MM.1S (cell line): ENCODE results near the gene GUCY1B1.

Experiments used
- EZH2 ChIP-seq: fragments of 300-600 bp; sonication (generic); optimal IDR thresholded peaks from 2 replicates; pipeline ENCODE3; 2017; ENCODE audit warnings: low read depth, mild to moderate bottlenecking, antibody characterized with exemption, low read length, mixed read lengths
- TF ChIP-seq, protein P1 (sequence below): fragments of 300-600 bp; sonication (generic); IDR thresholded peaks from 2 replicates; pipeline ENCODE4 v1.5.1; 2016; ENCODE audit warnings: antibody characterized with exemption, low read length, mixed read lengths

DNA sequence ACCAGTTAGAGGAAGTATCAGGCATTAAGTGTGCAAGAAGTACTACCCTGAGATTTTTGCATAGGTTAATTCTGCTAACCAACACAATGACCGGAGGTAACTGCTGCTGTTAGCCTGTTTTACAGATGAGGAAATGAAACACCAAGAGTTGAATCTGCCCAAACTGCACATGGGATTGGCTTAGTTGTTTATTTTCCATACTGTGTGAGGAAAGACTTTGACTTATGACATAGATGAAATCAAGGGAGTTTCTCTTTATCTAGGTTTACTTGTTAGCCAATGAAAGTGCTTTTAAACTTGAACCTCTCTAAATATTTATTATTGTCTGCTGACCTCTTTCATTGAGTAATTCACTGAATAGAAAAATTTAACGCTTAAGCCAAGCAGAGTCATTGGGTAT is 10.3 kb downstream of the GUCY1B1 start:
- TF ChIP-seq, protein P1, sequence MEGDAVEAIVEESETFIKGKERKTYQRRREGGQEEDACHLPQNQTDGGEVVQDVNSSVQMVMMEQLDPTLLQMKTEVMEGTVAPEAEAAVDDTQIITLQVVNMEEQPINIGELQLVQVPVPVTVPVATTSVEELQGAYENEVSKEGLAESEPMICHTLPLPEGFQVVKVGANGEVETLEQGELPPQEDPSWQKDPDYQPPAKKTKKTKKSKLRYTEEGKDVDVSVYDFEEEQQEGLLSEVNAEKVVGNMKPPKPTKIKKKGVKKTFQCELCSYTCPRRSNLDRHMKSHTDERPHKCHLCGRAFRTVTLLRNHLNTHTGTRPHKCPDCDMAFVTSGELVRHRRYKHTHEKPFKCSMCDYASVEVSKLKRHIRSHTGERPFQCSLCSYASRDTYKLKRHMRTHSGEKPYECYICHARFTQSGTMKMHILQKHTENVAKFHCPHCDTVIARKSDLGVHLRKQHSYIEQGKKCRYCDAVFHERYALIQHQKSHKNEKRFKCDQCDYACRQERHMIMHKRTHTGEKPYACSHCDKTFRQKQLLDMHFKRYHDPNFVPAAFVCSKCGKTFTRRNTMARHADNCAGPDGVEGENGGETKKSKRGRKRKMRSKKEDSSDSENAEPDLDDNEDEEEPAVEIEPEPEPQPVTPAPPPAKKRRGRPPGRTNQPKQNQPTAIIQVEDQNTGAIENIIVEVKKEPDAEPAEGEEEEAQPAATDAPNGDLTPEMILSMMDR: no peak
- no peak for TF ChIP-seq EZH2
